HepG2 (cell line): ENCODE data around the gene TAS2R60.

ENCODE experiments used
- CTCF ChIP-seq: sonication (generic); formaldehyde crosslinking; IDR thresholded peaks from 2 replicates; pipeline ENCODE4 v1.5.0; 2020; ENCODE audit warnings: mild to moderate bottlenecking, missing genetic modification reagents, moderate library complexity
- EZH2 ChIP-seq: conservative IDR thresholded peaks from 2 replicates; pipeline ENCODE4 v1.6.1; 2012; ENCODE audit warnings: mild to moderate bottlenecking, low read depth, low read length, moderate library complexity
- JUN ChIP-seq: sonication (generic); formaldehyde crosslinking; IDR thresholded peaks from 2 replicates; pipeline ENCODE4 v1.4.0; 2020; ENCODE audit warnings: mild to moderate bottlenecking, missing genetic modification reagents
- MXI1 ChIP-seq: IDR thresholded peaks from 3 replicates; pipeline ENCODE4 v1.6.1; 2012; ENCODE audit warnings: low read depth, low read length, inconsistent platforms, borderline replicate concordance
- POLR2A ChIP-seq, 2 experiments: IDR thresholded peaks; 2 replicates each; pipeline ENCODE4 v1.6.1; 2011; ENCODE audit warnings: low read depth in 2 of 2, low read length in 2 of 2, mild to moderate bottlenecking in 1 of 2, moderate library complexity in 1 of 2; ENCODE audit not compliant: insufficient read depth in 1 of 2
- REPIN1 ChIP-seq: sonication (generic); formaldehyde crosslinking; IDR thresholded peaks from 2 replicates; pipeline ENCODE4 v1.8.0; 2022; ENCODE audit warnings: missing genetic modification reagents, low read depth, mild to moderate bottlenecking, borderline replicate concordance
- YY1 ChIP-seq: IDR thresholded peaks from 2 replicates; pipeline ENCODE4 v1.6.1; 2011; ENCODE audit warnings: low read length, low read depth, moderate library complexity, mild to moderate bottlenecking; ENCODE audit not compliant: insufficient read depth, insufficient replicate concordance
- ZNF431 ChIP-seq: sonication (generic); formaldehyde crosslinking; IDR thresholded peaks from 2 replicates; pipeline ENCODE4 v1.9.0; 2022; ENCODE audit warnings: missing genetic modification reagents, low read depth, mild to moderate bottlenecking, borderline replicate concordance
- TF ChIP-seq, protein P1 (sequence below), 2 experiments: IDR thresholded peaks; 2 replicates each; pipeline ENCODE4 v1.6.1; 2011 to 2012; ENCODE audit warnings: low read length in 2 of 2, borderline replicate concordance in 1 of 2, low read depth in 1 of 2, mild to moderate bottlenecking in 1 of 2, moderate library complexity in 1 of 2

DNA sequence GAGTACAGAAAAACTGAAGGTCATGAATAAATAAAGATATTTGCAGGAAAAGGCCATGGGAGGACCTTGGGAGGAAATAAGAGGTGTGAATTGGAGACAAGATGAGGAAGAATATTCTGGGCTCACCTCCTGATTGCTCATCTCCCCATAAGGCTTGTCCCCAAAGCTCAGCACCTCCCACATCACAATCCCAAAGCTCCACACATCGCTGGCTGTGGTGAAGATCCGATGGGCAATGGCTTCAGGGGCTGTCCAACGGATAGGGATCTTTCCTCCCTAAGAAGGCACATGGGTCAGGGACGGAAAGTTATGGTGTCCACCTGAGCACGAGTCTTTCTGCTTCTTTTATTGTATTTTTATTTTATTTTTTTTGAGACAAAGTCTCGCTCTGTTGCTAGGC, 49.2 kb upstream of the TAS2R60 start:
- TF ChIP-seq JUN (CRISPR knock-in tag), result no peak
- no peak for TF ChIP-seq CTCF (CRISPR knock-in tag)
- no peak for TF ChIP-seq YY1
- no peak for TF ChIP-seq MXI1
- TF ChIP-seq ZNF431 (CRISPR knock-in tag), result no peak
- no peak for TF ChIP-seq REPIN1 (CRISPR knock-in tag)
- TF ChIP-seq EZH2, result no peak
- TF ChIP-seq, protein P1, sequence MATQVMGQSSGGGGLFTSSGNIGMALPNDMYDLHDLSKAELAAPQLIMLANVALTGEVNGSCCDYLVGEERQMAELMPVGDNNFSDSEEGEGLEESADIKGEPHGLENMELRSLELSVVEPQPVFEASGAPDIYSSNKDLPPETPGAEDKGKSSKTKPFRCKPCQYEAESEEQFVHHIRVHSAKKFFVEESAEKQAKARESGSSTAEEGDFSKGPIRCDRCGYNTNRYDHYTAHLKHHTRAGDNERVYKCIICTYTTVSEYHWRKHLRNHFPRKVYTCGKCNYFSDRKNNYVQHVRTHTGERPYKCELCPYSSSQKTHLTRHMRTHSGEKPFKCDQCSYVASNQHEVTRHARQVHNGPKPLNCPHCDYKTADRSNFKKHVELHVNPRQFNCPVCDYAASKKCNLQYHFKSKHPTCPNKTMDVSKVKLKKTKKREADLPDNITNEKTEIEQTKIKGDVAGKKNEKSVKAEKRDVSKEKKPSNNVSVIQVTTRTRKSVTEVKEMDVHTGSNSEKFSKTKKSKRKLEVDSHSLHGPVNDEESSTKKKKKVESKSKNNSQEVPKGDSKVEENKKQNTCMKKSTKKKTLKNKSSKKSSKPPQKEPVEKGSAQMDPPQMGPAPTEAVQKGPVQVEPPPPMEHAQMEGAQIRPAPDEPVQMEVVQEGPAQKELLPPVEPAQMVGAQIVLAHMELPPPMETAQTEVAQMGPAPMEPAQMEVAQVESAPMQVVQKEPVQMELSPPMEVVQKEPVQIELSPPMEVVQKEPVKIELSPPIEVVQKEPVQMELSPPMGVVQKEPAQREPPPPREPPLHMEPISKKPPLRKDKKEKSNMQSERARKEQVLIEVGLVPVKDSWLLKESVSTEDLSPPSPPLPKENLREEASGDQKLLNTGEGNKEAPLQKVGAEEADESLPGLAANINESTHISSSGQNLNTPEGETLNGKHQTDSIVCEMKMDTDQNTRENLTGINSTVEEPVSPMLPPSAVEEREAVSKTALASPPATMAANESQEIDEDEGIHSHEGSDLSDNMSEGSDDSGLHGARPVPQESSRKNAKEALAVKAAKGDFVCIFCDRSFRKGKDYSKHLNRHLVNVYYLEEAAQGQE (IDR thresholded peaks at IDR 0.05; ENCODE audit: borderline replicate concordance in 1 of 2, low read depth in 1 of 2, low read length in 2 of 2), result no peak
- no peak for TF ChIP-seq POLR2A (IDR thresholded peaks at IDR 0.05; ENCODE audit: insufficient read depth in 1 of 2, low read depth in 2 of 2, low read length in 2 of 2)
